Mesenchymal stem cell (in vitro differentiated cells and primary cell): ENCODE measurements around the gene CNBP.
"Not testable (repeated sequence)": the region's sequence is repeated elsewhere in the genome, so short reads cannot be mapped to it uniquely, and the experiment has no call there.

ENCODE experiments used
- DNase-seq: peaks from one replicate; pipeline ENCODE4 v3.0.0-alpha.2; 2013
- H2AFZ ChIP-seq: one replicate; pipeline ENCODE4 v1.6.1; 2013; ENCODE audit warnings: low read depth, mild to moderate bottlenecking, control low read depth, inconsistent platforms, low read length, moderate library complexity
- H2AK5ac ChIP-seq: 2 replicates; pipeline ENCODE4 v1.6.1; 2013; ENCODE audit warnings: low read length, moderate library complexity, mild to moderate bottlenecking, inconsistent platforms; ENCODE audit not compliant: severe bottlenecking
- H2BK120ac ChIP-seq: one replicate; pipeline ENCODE4 v1.6.1; 2013; ENCODE audit warnings: low read depth, mild to moderate bottlenecking, inconsistent platforms, low read length, moderate library complexity
- H2BK12ac ChIP-seq, 2 experiments: one replicate each; pipeline ENCODE4 v1.6.1; 2013; ENCODE audit warnings: inconsistent platforms in 2 of 2, low read length in 2 of 2, mild to moderate bottlenecking in 2 of 2, moderate library complexity in 2 of 2, control low read depth in 1 of 2
- H2BK15ac ChIP-seq: one replicate; pipeline ENCODE4 v1.6.1; 2013; ENCODE audit warnings: mild to moderate bottlenecking, low read depth, inconsistent platforms; ENCODE audit not compliant: poor library complexity, severe bottlenecking
- H2BK5ac ChIP-seq: 2 replicates; pipeline ENCODE4 v1.6.1; 2013; ENCODE audit warnings: low read depth, mild to moderate bottlenecking, low read length, control low read depth, inconsistent platforms; ENCODE audit not compliant: poor library complexity, severe bottlenecking
- H3K14ac ChIP-seq, 2 experiments: one replicate each; pipeline ENCODE4 v1.6.1; 2013; ENCODE audit warnings: inconsistent platforms in 2 of 2, low read length in 2 of 2, control low read depth in 1 of 2, mild to moderate bottlenecking in 1 of 2, moderate library complexity in 1 of 2
- H3K18ac ChIP-seq, 2 experiments: one replicate each; pipeline ENCODE4 v1.6.1; 2013; ENCODE audit warnings: inconsistent platforms in 2 of 2, low read length in 2 of 2, control low read depth in 1 of 2, low read depth in 1 of 2, mild to moderate bottlenecking in 1 of 2
- H3K23ac ChIP-seq, 2 experiments: one replicate each; pipeline ENCODE4 v1.6.1; 2013; ENCODE audit warnings: inconsistent platforms in 2 of 2, low read length in 2 of 2, mild to moderate bottlenecking in 2 of 2, moderate library complexity in 2 of 2, control low read depth in 1 of 2
- H3K27ac ChIP-seq: 2 replicates; pipeline ENCODE4 v1.5.1; 2013; ENCODE audit warnings: mild to moderate bottlenecking, moderate library complexity, low read length, control low read depth, inconsistent platforms; ENCODE audit not compliant: poor library complexity, severe bottlenecking
- H3K27me3 ChIP-seq, 2 experiments: 2 replicates each; pipeline versions ENCODE4 v1.6.1 to v1.7.0; 2013; ENCODE audit warnings: low read length in 2 of 2, mild to moderate bottlenecking in 2 of 2, moderate library complexity in 2 of 2, control low read depth in 1 of 2, inconsistent platforms in 1 of 2; ENCODE audit not compliant: control insufficient read depth in 1 of 2, insufficient read depth in 1 of 2
- H3K36me3 ChIP-seq, 2 experiments: 2 replicates each; pipeline versions ENCODE4 v1.6.1 to v1.7.0; 2013; ENCODE audit warnings: low read length in 2 of 2, control low read depth in 1 of 2, inconsistent platforms in 1 of 2, low read depth in 1 of 2, mild to moderate bottlenecking in 1 of 2; ENCODE audit not compliant: insufficient read depth in 2 of 2, control insufficient read depth in 1 of 2
- H3K4ac ChIP-seq, 2 experiments: one replicate each; pipeline ENCODE4 v1.6.1; 2013; ENCODE audit warnings: inconsistent platforms in 2 of 2, low read length in 2 of 2, mild to moderate bottlenecking in 2 of 2, moderate library complexity in 2 of 2, control low read depth in 1 of 2, low read depth in 1 of 2
- H3K4me1 ChIP-seq: 2 replicates; pipeline ENCODE4 v1.6.1; 2013; ENCODE audit warnings: low read depth, low read length, control low read depth; ENCODE audit not compliant: control insufficient read depth, insufficient read depth
- H3K4me2 ChIP-seq: 2 replicates; pipeline ENCODE4 v1.6.1; 2013; ENCODE audit warnings: low read length, mild to moderate bottlenecking, inconsistent platforms; ENCODE audit not compliant: poor library complexity, severe bottlenecking
- H3K4me3 ChIP-seq, 2 experiments: 2 replicates each; pipeline versions ENCODE4 v1.5.1 to v1.7.0; 2013; ENCODE audit warnings: low read length in 2 of 2, mild to moderate bottlenecking in 2 of 2, control low read depth in 1 of 2, low read depth in 1 of 2; ENCODE audit not compliant: insufficient read depth in 1 of 2
- H3K79me1 ChIP-seq: replicated peaks from 2 replicates; pipeline ENCODE4 v1.6.1; 2013; ENCODE audit warnings: mild to moderate bottlenecking, control low read depth, low read length, inconsistent platforms; ENCODE audit not compliant: poor library complexity, severe bottlenecking
- H3K9ac ChIP-seq: 2 replicates; pipeline ENCODE4 v1.7.0; 2013; ENCODE audit warnings: mild to moderate bottlenecking, low read length, moderate library complexity
- H3K9me3 ChIP-seq: 2 replicates; pipeline ENCODE4 v1.7.0; 2013; ENCODE audit warnings: mild to moderate bottlenecking, low read length; ENCODE audit not compliant: control insufficient read depth
- H4K8ac ChIP-seq: one replicate; pipeline ENCODE4 v1.6.1; 2013; ENCODE audit warnings: inconsistent platforms, mild to moderate bottlenecking, low read length, moderate library complexity
- H4K91ac ChIP-seq: one replicate; pipeline ENCODE4 v1.6.1; 2013; ENCODE audit warnings: mild to moderate bottlenecking, low read length, inconsistent platforms
- WGBS: methylation state at CpG from one replicate; pipeline ENCODE4 v1.1.7; 2013; ENCODE audit warnings: mixed read lengths; 5-methylcytosine and 5-hydroxymethylcytosine counted together

Gene CNBP

DNA sequence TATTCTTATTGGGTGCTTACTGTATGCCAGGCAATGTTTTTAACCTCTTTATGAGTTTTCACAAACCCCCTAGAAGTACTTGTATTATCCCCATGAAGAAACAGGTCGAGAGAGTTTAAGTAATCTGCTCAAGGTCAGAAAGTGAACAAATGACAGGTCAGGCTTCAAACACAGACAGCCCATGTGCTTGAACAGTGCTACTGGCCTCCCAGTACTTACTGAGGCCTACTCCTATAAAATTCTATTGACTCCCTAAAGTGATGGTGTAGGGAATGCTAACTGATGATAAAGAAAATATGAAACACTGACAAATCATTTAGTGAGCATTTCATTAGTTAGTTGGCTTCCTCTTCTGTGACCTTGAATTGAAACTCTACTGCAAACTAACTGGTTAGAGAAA is 4.2 kb upstream of the CNBP start:
- H2AK5ac ChIP-seq: no peak overlapping the region
- H3K9ac ChIP-seq: no peak overlapping the region
- H3K23ac ChIP-seq: no peak overlapping the region
- no peaks in the 10 kb centered on the region for H3K36me3 ChIP-seq
- H3K4me3 ChIP-seq: no peak overlapping the region
- no peak overlapping the region for H4K91ac ChIP-seq
- DNase-seq: no peak
- H3K27me3 ChIP-seq: no peaks in the 10 kb centered on the region
- WGBS: 100% methylated on average over 1 of the region's 1 CpG
- no peak overlapping the region for H3K18ac ChIP-seq
- H2BK120ac ChIP-seq: no peak overlapping the region
- no peak overlapping the region for H3K4me2 ChIP-seq
- H2BK15ac ChIP-seq: no peak overlapping the region
- no peaks in the 10 kb centered on the region for H3K9me3 ChIP-seq
- no peak overlapping the region for H2AFZ ChIP-seq
- peaks cover 2% of the 10 kb centered on the region for H3K79me1 ChIP-seq
- no peak overlapping the region for H2BK5ac ChIP-seq
- no peak overlapping the region for H3K14ac ChIP-seq
- H3K4me1 ChIP-seq: peaks cover 4% of the 10 kb centered on the region
- H3K4ac ChIP-seq: no peak overlapping the region
- no peak overlapping the region for H4K8ac ChIP-seq
- H2BK12ac ChIP-seq: no peak overlapping the region
- H3K27ac ChIP-seq: no peak overlapping the region

DNA sequence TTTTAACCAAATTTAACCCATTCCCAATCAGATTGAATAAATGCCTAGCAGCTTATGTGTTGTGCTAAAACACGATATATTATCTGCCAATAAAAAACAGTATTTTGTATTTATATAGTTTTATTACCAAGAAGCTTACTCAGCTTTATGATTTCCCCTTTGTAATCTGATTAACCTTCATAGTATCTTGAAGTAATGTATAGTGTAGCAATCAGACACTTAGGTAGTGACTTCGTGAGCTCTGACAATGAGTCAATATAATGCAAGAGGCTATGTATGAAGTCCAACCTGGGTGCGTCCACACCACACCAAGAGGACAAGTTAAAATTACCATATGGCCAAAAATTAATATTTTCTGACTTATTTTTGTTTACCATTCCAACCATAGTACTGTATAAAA is 2.1 kb upstream of the CNBP start:
- 100% methylated on average over 1 of the region's 3 CpGs for WGBS
- peak overlapping the region; percentile 36 for H3K9ac ChIP-seq

DNA sequence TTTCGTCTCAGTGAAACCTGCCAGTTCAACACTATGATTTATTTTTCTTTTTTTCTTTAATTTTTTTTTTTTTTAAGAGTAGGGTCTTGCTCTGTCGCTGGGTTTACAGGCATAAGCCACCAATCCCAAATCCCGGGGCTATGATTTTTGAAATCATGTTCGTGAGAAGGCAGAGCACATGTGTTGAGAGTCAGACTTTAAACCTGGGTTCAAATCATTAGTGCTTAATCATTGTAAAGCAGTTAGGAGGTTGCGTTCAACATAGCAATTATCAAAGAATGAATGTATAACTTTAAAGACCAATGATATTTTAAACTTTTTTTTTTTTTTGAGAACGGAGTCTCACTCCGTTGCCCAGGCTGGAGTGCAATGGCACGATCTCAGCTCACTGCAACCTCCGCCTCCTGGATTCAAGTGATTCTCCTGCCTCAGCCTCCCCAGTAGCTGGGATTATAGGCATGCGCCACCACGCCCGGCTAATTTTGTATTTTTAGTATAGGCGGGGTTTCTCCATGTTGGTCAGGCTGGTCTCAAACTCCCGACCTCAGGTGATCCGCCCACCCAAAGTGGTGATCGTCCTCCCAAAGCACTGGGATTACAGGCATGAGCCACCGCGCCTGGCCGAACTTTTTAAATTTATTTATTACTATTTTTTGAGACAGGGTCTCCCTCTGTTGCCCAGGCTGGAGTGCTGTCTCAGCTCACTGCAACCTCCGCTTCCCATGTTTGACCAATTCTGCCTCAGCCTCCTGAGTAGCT is 1.3 kb upstream of the CNBP start:
- DNase-seq, H3K27me3 ChIP-seq, H3K18ac ChIP-seq, H2BK15ac ChIP-seq, H3K36me3 ChIP-seq, H3K23ac ChIP-seq, H3K79me1 ChIP-seq, H3K14ac ChIP-seq, H3K4me1 ChIP-seq, H3K4ac ChIP-seq, H2BK120ac ChIP-seq, H2BK5ac ChIP-seq, H2BK12ac ChIP-seq, H3K27ac ChIP-seq, H4K8ac ChIP-seq, H3K9me3 ChIP-seq, H2AFZ ChIP-seq, H4K91ac ChIP-seq, H2AK5ac ChIP-seq: not testable (repeated sequence)
- Histone ChIP-seq H3K4me3 (peak overlapping the region in 1 of 2 experiments; percentile 85), H3K4me2 (peak overlapping the region; percentile 18), H3K9ac (peak overlapping the region; percentile 100)
- over 99% methylated on average over 18 of the region's 20 CpGs for WGBS

More for the DNA sequence above, 2.1 kb upstream of the CNBP start:
- H3K18ac ChIP-seq: no peak overlapping the region
- H2BK12ac ChIP-seq: no peak overlapping the region
- H2BK5ac ChIP-seq: no peak overlapping the region
- no peaks in the 10 kb centered on the region for H3K27me3 ChIP-seq
- H3K36me3 ChIP-seq: no peaks in the 10 kb centered on the region
- no peak overlapping the region for H2BK15ac ChIP-seq
- H3K4ac ChIP-seq: no peak overlapping the region
- H3K4me1 ChIP-seq: peaks cover 6% of the 10 kb centered on the region
- H3K79me1 ChIP-seq: peaks cover 2% of the 10 kb centered on the region
- no peak overlapping the region for H3K23ac ChIP-seq
- no peak overlapping the region for H3K14ac ChIP-seq
- H4K8ac ChIP-seq: no peak overlapping the region
- H3K4me3 ChIP-seq: no peak overlapping the region
- no peak overlapping the region for H2AFZ ChIP-seq
- H2AK5ac ChIP-seq: no peak overlapping the region
- no peak for DNase-seq
- no peak overlapping the region for H3K27ac ChIP-seq
- no peak overlapping the region for H3K4me2 ChIP-seq
- no peak overlapping the region for H2BK120ac ChIP-seq
- no peaks in the 10 kb centered on the region for H3K9me3 ChIP-seq
- H4K91ac ChIP-seq: no peak overlapping the region

DNA sequence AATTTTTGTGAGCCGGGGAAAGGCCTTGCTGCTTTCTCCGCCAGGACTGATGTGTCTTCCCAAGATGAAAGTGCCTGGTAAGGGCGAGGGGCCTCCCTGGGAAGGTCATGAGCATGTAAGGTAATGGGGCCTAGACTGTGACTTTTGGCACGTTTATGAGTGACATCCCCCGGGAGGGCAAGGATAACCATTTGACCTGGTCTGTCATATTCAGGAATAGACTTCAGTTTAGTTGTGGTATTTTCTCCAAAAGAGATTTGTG is 631 bp upstream of the CNBP start:
- 8% methylated on average over 5 of the region's 5 CpGs for WGBS
- peak overlapping the region; percentile 72 to 85 for H3K4me3 ChIP-seq
- H3K14ac ChIP-seq: no peak overlapping the region
- H3K23ac ChIP-seq: no peak overlapping the region
- peaks cover 0 to 10% of the 10 kb centered on the region in 2 experiments for H3K36me3 ChIP-seq
- no peaks in the 10 kb centered on the region for H3K9me3 ChIP-seq
- peak overlapping the region; percentile 55 for H3K4me2 ChIP-seq
- peak overlapping the region; percentile 81 for H2BK5ac ChIP-seq
- DNase-seq: no peak
- H3K27me3 ChIP-seq: no peaks in the 10 kb centered on the region
- no peak overlapping the region for H2BK15ac ChIP-seq
- H3K4me1 ChIP-seq: peaks cover 10% of the 10 kb centered on the region
- H2BK12ac ChIP-seq: no peak overlapping the region
- H3K27ac ChIP-seq: peak overlapping the region; percentile 77
- H3K9ac ChIP-seq: peak overlapping the region; percentile 100
- peak overlapping the region; percentile 1 for H2AK5ac ChIP-seq
- H3K79me1 ChIP-seq: peaks cover 2% of the 10 kb centered on the region
- H4K8ac ChIP-seq: peak overlapping the region; percentile 92
- no peak overlapping the region for H4K91ac ChIP-seq
- H3K4ac ChIP-seq: peak overlapping the region; percentile 49 to 88
- H2AFZ ChIP-seq: peak overlapping the region; percentile 64
- peak overlapping the region; percentile 22 to 69 for H3K18ac ChIP-seq
- no peak overlapping the region for H2BK120ac ChIP-seq
